ENCODE measurements around the gene ZNF213. TPM values are rescaled to one million over a fixed set of nuclear protein-coding genes. Genes with fewer than 3 reads are reported as not detected.
A peak's percentile ranks its signal among the peaks of the same experiment; 100 is the strongest.

The ZNF213 gene
- total RNA-seq, 1 donor from 2014 or later, result 13.4 TPM

- Mint-ChIP-seq H3K9me3 (ENCODE audit: unreplicated experiment) (no peaks in the 10 kb centered on the region), H3K27ac (ENCODE audit: unreplicated experiment) (no peak overlapping the region), H3K4me3 (ENCODE audit: unreplicated experiment) (no peak overlapping the region), H3K36me3 (ENCODE audit: unreplicated experiment) (peaks cover 6% of the 10 kb centered on the region), H3K27me3 (ENCODE audit: unreplicated experiment) (no peaks in the 10 kb centered on the region), H3K4me1 (ENCODE audit: unreplicated experiment) (peaks cover 9% of the 10 kb centered on the region)
- no peak for TF ChIP-seq CTCF (IDR thresholded peaks at IDR 0.05)
- no peak for DNase-seq (ENCODE audit: extremely low spot score, unreplicated experiment)
Observed at GRCh38 chr16:3119701-3120408, 15.0 kb upstream of the ZNF213 start.

GRCh38 chr16:3120435-3120834 is 14.4 kb upstream of the ZNF213 start:
- peaks cover 6% of the 10 kb centered on the region for H3K36me3 Mint-ChIP-seq (ENCODE audit: unreplicated experiment)
- H3K4me1 Mint-ChIP-seq (ENCODE audit: unreplicated experiment), result peaks cover 14% of the 10 kb centered on the region
- no peaks in the 10 kb centered on the region for H3K9me3 Mint-ChIP-seq (ENCODE audit: unreplicated experiment)
- no peaks in the 10 kb centered on the region for H3K27me3 Mint-ChIP-seq (ENCODE audit: unreplicated experiment)
- H3K4me3 Mint-ChIP-seq (ENCODE audit: unreplicated experiment), result no peak overlapping the region
- DNase-seq (ENCODE audit: extremely low spot score, unreplicated experiment), result no peak
- no peak overlapping the region for H3K27ac Mint-ChIP-seq (ENCODE audit: unreplicated experiment)
- TF ChIP-seq CTCF (IDR thresholded peaks at IDR 0.05), result no peak

GRCh38 chr16:3121851-3122467 is 12.9 kb upstream of the ZNF213 start:
- H3K4me1 Mint-ChIP-seq (ENCODE audit: unreplicated experiment), result peaks cover 16% of the 10 kb centered on the region
- no peak for DNase-seq (ENCODE audit: extremely low spot score, unreplicated experiment)
- H3K27ac Mint-ChIP-seq (ENCODE audit: unreplicated experiment), result no peak overlapping the region
- H3K27me3 Mint-ChIP-seq (ENCODE audit: unreplicated experiment), result no peaks in the 10 kb centered on the region
- H3K4me3 Mint-ChIP-seq (ENCODE audit: unreplicated experiment), result no peak overlapping the region
- peaks cover 4% of the 10 kb centered on the region for H3K36me3 Mint-ChIP-seq (ENCODE audit: unreplicated experiment)
- no peak for TF ChIP-seq CTCF (IDR thresholded peaks at IDR 0.05)
- no peaks in the 10 kb centered on the region for H3K9me3 Mint-ChIP-seq (ENCODE audit: unreplicated experiment)

GRCh38 chr16:3122926-3123570 is 11.8 kb upstream of the ZNF213 start:
- peak overlapping the region; percentile 95 for H3K4me3 Mint-ChIP-seq (ENCODE audit: unreplicated experiment)

More at GRCh38 chr16:3122926-3123570, 11.8 kb upstream of the ZNF213 start:
- H3K36me3 Mint-ChIP-seq (ENCODE audit: unreplicated experiment), result peaks cover 4% of the 10 kb centered on the region
- H3K27ac Mint-ChIP-seq (ENCODE audit: unreplicated experiment), result peak overlapping the region; percentile 21
- DNase-seq (ENCODE audit: extremely low spot score, unreplicated experiment), result no peak
- H3K4me1 Mint-ChIP-seq (ENCODE audit: unreplicated experiment), result peaks cover 16% of the 10 kb centered on the region
- no peaks in the 10 kb centered on the region for H3K9me3 Mint-ChIP-seq (ENCODE audit: unreplicated experiment)
- no peak for TF ChIP-seq CTCF (IDR thresholded peaks at IDR 0.05)
- no peaks in the 10 kb centered on the region for H3K27me3 Mint-ChIP-seq (ENCODE audit: unreplicated experiment)
